Activated T-helper 17 cell treated with anti-CD3 and anti-CD28 coated beads, Interleukin-2, amount 50 U/mL, for 72 hours (primary cell): ENCODE results near the gene LRPPRC. TPM values are rescaled to one million over a fixed set of nuclear protein-coding genes. Genes with fewer than 3 reads are reported as not detected.

ENCODE experiments used
- ATAC-seq: fragments of 150-1000 bp; cut with Tn5 transposase; replicated peaks from 2 replicates; pipeline ENCODE4 v1.10.0; 2021; ENCODE audit warnings: mild to moderate bottlenecking, moderate library complexity
- H3K27ac Mint-ChIP-seq: one replicate; pipeline ENCODE4 v1.8.0; 2022; ENCODE audit warnings: mixed read lengths
- H3K27me3 Mint-ChIP-seq: one replicate; pipeline ENCODE4 v1.8.0; 2022; ENCODE audit warnings: mixed read lengths
- H3K36me3 Mint-ChIP-seq: one replicate; pipeline ENCODE4 v1.8.0; 2022; ENCODE audit warnings: low read depth, mild to moderate bottlenecking, mixed read lengths
- H3K4me1 Mint-ChIP-seq: one replicate; pipeline ENCODE4 v1.8.0; 2022; ENCODE audit warnings: mixed read lengths
- H3K4me3 Mint-ChIP-seq: one replicate; pipeline ENCODE4 v1.8.0; 2022; ENCODE audit warnings: mild to moderate bottlenecking, mixed read lengths
- H3K9me3 Mint-ChIP-seq: one replicate; pipeline ENCODE4 v1.8.0; 2022; ENCODE audit warnings: mixed read lengths
- total RNA-seq, 2 donors: library from RNA; stranded (reverse); gene quantifications; one replicate each; pipeline ENCODE4 v1.2.3, GENCODE V29; 2022

LRPPRC gene
- total RNA-seq, 2 donors from 2014 or later: 109 to 172 TPM

- H3K36me3 Mint-ChIP-seq: peaks cover 14% of the 10 kb centered on the region
- no peaks in the 10 kb centered on the region for H3K9me3 Mint-ChIP-seq
- H3K4me1 Mint-ChIP-seq: no peaks in the 10 kb centered on the region
- no peak overlapping the region for H3K27ac Mint-ChIP-seq
- H3K4me3 Mint-ChIP-seq: no peak overlapping the region
- H3K27me3 Mint-ChIP-seq: no peaks in the 10 kb centered on the region
- ATAC-seq: no peak
These were observed 113.5 kb downstream of the LRPPRC start for GRCh38 chr2:43882312-43882711.

- Mint-ChIP-seq H3K9me3 (no peaks in the 10 kb centered on the region), H3K27ac (peak overlapping the region; percentile 16), H3K4me3 (no peak overlapping the region), H3K27me3 (peaks cover 12% of the 10 kb centered on the region), H3K36me3 (peaks cover 5% of the 10 kb centered on the region), H3K4me1 (no peaks in the 10 kb centered on the region)
- no peak for ATAC-seq
These were observed 114.8 kb downstream of the LRPPRC start for GRCh38 chr2:43880952-43881351.

GRCh38 chr2:43880471-43880870, 115.3 kb downstream of the LRPPRC start:
- H3K4me1 Mint-ChIP-seq: no peaks in the 10 kb centered on the region
- H3K36me3 Mint-ChIP-seq: peaks cover 4% of the 10 kb centered on the region
- H3K27ac Mint-ChIP-seq: peak overlapping the region; percentile 16
- H3K9me3 Mint-ChIP-seq: no peaks in the 10 kb centered on the region
- ATAC-seq: no peak
- peaks cover 12% of the 10 kb centered on the region for H3K27me3 Mint-ChIP-seq
- no peak overlapping the region for H3K4me3 Mint-ChIP-seq

GRCh38 chr2:43879261-43879660, 116.5 kb downstream of the LRPPRC start:
- no peaks in the 10 kb centered on the region for H3K4me1 Mint-ChIP-seq
- no peak overlapping the region for H3K4me3 Mint-ChIP-seq
- no peak overlapping the region for H3K27ac Mint-ChIP-seq
- H3K27me3 Mint-ChIP-seq: peaks cover 12% of the 10 kb centered on the region
- ATAC-seq: no peak
- no peaks in the 10 kb centered on the region for H3K36me3 Mint-ChIP-seq
- H3K9me3 Mint-ChIP-seq: no peaks in the 10 kb centered on the region

- Mint-ChIP-seq H3K4me1 (no peaks in the 10 kb centered on the region), H3K4me3 (no peak overlapping the region), H3K27me3 (peaks cover 12% of the 10 kb centered on the region), H3K36me3 (no peaks in the 10 kb centered on the region), H3K27ac (no peak overlapping the region), H3K9me3 (no peaks in the 10 kb centered on the region)
- peak; percentile 85 for ATAC-seq
These were observed 117.9 kb downstream of the LRPPRC start for GRCh38 chr2:43877782-43878464.

GRCh38 chr2:43874776-43875451, 120.9 kb downstream of the LRPPRC start:
- no peak overlapping the region for H3K27ac Mint-ChIP-seq
- no peaks in the 10 kb centered on the region for H3K4me1 Mint-ChIP-seq
- no peaks in the 10 kb centered on the region for H3K36me3 Mint-ChIP-seq
- no peaks in the 10 kb centered on the region for H3K9me3 Mint-ChIP-seq
- H3K4me3 Mint-ChIP-seq: no peak overlapping the region
- H3K27me3 Mint-ChIP-seq: peaks cover 18% of the 10 kb centered on the region
- ATAC-seq: no peak

GRCh38 chr2:43872151-43872550, 123.6 kb downstream of the LRPPRC start:
- Mint-ChIP-seq H3K27ac (no peak overlapping the region), H3K4me1 (no peaks in the 10 kb centered on the region), H3K4me3 (no peak overlapping the region), H3K9me3 (no peaks in the 10 kb centered on the region), H3K27me3 (peaks cover 29% of the 10 kb centered on the region), H3K36me3 (no peaks in the 10 kb centered on the region)
- ATAC-seq: no peak

- ATAC-seq: no peak
- Mint-ChIP-seq H3K27ac (no peak overlapping the region), H3K4me1 (no peaks in the 10 kb centered on the region), H3K9me3 (no peaks in the 10 kb centered on the region), H3K36me3 (no peaks in the 10 kb centered on the region), H3K4me3 (no peak overlapping the region), H3K27me3 (peaks cover 64% of the 10 kb centered on the region)
These were observed 140.5 kb downstream of the LRPPRC start for GRCh38 chr2:43855292-43855691.

GRCh38 chr2:43854671-43855070, 141.1 kb downstream of the LRPPRC start:
- Mint-ChIP-seq H3K27me3 (peaks cover 60% of the 10 kb centered on the region), H3K27ac (no peak overlapping the region), H3K36me3 (no peaks in the 10 kb centered on the region), H3K4me3 (no peak overlapping the region), H3K9me3 (no peaks in the 10 kb centered on the region), H3K4me1 (no peaks in the 10 kb centered on the region)
- ATAC-seq: no peak

GRCh38 chr2:43853141-43854081, 142.4 kb downstream of the LRPPRC start:
- H3K9me3 Mint-ChIP-seq: no peaks in the 10 kb centered on the region
- H3K4me1 Mint-ChIP-seq: no peaks in the 10 kb centered on the region
- no peak overlapping the region for H3K4me3 Mint-ChIP-seq
- peaks cover 47% of the 10 kb centered on the region for H3K27me3 Mint-ChIP-seq
- ATAC-seq: no peak
- H3K27ac Mint-ChIP-seq: no peak overlapping the region
- no peaks in the 10 kb centered on the region for H3K36me3 Mint-ChIP-seq

GRCh38 chr2:43852196-43852730, 143.5 kb downstream of the LRPPRC start:
- H3K4me1 Mint-ChIP-seq: no peaks in the 10 kb centered on the region

GRCh38 chr2:43851011-43851980, 144.5 kb downstream of the LRPPRC start:
- H3K4me3 Mint-ChIP-seq: no peak overlapping the region
- H3K27ac Mint-ChIP-seq: no peak overlapping the region
- no peaks in the 10 kb centered on the region for H3K4me1 Mint-ChIP-seq
- no peak for ATAC-seq
- H3K27me3 Mint-ChIP-seq: peaks cover 30% of the 10 kb centered on the region
- no peaks in the 10 kb centered on the region for H3K36me3 Mint-ChIP-seq
- H3K9me3 Mint-ChIP-seq: no peaks in the 10 kb centered on the region

More at GRCh38 chr2:43852196-43852730, 143.5 kb downstream of the LRPPRC start:
- Mint-ChIP-seq H3K4me3 (no peak overlapping the region), H3K9me3 (no peaks in the 10 kb centered on the region), H3K27me3 (peaks cover 35% of the 10 kb centered on the region), H3K27ac (no peak overlapping the region), H3K36me3 (no peaks in the 10 kb centered on the region)
- no peak for ATAC-seq

- no peak overlapping the region for H3K27ac Mint-ChIP-seq
- no peaks in the 10 kb centered on the region for H3K4me1 Mint-ChIP-seq
- H3K36me3 Mint-ChIP-seq: no peaks in the 10 kb centered on the region
- H3K4me3 Mint-ChIP-seq: no peak overlapping the region
- H3K9me3 Mint-ChIP-seq: no peaks in the 10 kb centered on the region
- H3K27me3 Mint-ChIP-seq: peaks cover 12% of the 10 kb centered on the region
- ATAC-seq: no peak
These were observed 147.6 kb downstream of the LRPPRC start for GRCh38 chr2:43848214-43848613.
